Loucy (cell line): ENCODE measurements around the gene TUBGCP5.

Source experiments
- EZH2phosphoT487 ChIP-seq: fragments of 200-600 bp; IDR thresholded peaks from 2 replicates; pipeline ENCODE4 v1.6.1; 2018; ENCODE audit warnings: antibody characterized with exemption, mild to moderate bottlenecking, moderate library complexity, borderline replicate concordance
- TF ChIP-seq, protein P1 (sequence below): fragments of 200-600 bp; sonication (generic); conservative IDR thresholded peaks from 2 replicates; pipeline ENCODE4 v1.5.1; 2014; ENCODE audit warnings: mild to moderate bottlenecking, antibody characterized with exemption, low read length

DNA sequence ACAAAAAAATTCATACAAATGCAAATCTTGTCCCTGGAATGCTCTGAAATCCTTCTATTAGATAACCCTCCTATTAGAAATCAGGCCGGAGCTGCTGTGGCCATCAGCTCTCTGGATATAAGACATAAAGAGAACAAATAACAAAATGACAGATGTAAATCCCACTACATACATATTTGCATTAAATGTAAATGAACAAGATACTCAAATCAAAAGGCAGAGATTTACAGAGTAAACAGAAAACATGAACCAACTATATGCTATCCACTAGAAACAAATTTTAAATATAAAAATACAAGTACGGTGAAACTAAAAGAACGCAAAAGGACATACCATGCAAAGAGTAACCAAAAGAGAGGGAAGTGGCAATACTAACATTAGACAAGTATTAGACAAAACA, 69.9 kb downstream of the TUBGCP5 start:
- TF ChIP-seq, protein P1, sequence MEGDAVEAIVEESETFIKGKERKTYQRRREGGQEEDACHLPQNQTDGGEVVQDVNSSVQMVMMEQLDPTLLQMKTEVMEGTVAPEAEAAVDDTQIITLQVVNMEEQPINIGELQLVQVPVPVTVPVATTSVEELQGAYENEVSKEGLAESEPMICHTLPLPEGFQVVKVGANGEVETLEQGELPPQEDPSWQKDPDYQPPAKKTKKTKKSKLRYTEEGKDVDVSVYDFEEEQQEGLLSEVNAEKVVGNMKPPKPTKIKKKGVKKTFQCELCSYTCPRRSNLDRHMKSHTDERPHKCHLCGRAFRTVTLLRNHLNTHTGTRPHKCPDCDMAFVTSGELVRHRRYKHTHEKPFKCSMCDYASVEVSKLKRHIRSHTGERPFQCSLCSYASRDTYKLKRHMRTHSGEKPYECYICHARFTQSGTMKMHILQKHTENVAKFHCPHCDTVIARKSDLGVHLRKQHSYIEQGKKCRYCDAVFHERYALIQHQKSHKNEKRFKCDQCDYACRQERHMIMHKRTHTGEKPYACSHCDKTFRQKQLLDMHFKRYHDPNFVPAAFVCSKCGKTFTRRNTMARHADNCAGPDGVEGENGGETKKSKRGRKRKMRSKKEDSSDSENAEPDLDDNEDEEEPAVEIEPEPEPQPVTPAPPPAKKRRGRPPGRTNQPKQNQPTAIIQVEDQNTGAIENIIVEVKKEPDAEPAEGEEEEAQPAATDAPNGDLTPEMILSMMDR: no peak
- no peak for TF ChIP-seq EZH2phosphoT487
